GM12892 (cell line): ENCODE results near the gene KANTR.

Experiments
- POLR2A ChIP-seq: IDR thresholded peaks from 2 replicates; pipeline ENCODE4 v1.6.1; 2011; ENCODE audit warnings: low read depth, low read length, control low read depth
- POLR2AphosphoS5 ChIP-seq: IDR thresholded peaks from 2 replicates; pipeline ENCODE4 v1.6.1; 2011; ENCODE audit warnings: low read depth, low read length, control low read depth

- TF ChIP-seq POLR2A: no peak
- TF ChIP-seq POLR2AphosphoS5: no peak
Observed at GRCh38 chrX:53072418-53073114, 21.4 kb upstream of the KANTR start.
